IPS-NIHi11 (cell line): ENCODE data around the gene KY.

Experiments
- DNase-seq: peaks from one replicate; pipeline ENCODE4 v3.0.0; 2012; ENCODE audit warnings: mixed read lengths, low spot score

KY gene

GRCh38 chr3:134667956-134668355 is 17.1 kb upstream of the KY start:
- no peak for DNase-seq

- DNase-seq, result no peak
Observed at GRCh38 chr3:134667406-134667805, 16.6 kb upstream of the KY start.

DNA sequence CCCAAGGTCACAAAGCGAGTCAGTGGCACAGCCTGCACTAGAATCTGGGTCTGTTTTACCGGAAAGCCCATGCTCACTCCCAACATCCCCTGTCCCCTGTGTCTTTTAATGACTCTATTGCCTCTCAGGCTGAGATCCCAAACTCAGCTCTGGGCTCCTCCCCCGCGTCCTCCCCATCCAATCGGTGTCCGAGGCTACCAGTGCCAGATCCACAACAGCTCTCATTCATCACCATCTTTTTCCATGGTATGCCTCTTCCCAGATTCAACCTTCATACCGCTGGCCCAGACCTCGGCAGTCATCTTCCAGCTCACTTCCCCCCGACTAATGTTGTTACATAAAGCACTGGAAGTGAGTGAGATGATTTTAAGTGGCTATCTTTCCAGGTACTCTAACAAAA is 16.1 kb upstream of the KY start:
- DNase-seq, result peak; percentile 39

GRCh38 chr3:134666466-134666865 is 15.6 kb upstream of the KY start:
- no peak for DNase-seq

- no peak for DNase-seq
Observed at GRCh38 chr3:134666052-134666451, 15.2 kb upstream of the KY start.

DNA sequence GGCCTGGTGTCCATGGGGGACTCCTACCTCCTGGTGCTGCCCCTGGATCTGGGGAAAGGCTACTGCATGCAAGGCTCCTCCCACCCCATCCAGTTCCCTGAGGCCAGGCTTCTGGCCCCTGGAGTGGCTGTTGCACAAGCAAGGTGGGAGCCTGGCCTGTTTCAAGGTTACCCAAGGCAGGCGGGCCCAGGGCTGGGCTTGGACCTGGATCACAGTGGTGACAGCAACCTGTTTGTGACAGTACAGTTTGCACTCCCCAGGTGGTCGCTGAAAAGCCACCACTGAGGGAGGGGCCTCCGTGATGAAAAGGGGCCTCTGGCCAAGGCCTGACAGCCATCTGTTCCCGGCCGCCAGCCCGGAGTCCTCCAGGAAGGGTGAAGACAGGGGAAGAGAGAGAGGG is 14.4 kb upstream of the KY start:
- DNase-seq, result no peak

- DNase-seq, result no peak
Observed at GRCh38 chr3:134663721-134664456, 13.1 kb upstream of the KY start.

DNA sequence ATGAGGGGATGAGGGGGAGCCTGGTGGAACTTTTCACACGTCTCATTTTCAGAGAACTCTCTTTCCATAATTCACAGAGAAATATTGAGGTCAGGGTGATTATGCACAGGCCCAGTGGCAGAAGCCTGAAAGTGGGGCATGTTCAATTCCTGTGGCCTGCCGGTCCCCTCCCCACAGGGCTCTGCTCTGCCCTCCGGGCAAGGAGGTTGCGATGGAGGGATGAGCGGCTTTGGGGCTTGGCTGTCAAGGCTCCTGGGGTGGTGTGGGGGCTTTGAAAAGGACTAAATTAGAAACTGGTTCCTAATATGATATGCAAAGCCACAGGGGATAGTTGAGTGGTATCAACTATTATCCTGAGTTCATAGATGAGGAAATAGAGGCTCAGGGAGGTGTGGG is 9.2 kb upstream of the KY start:
- DNase-seq, result no peak

GRCh38 chr3:134659391-134660045 is 8.7 kb upstream of the KY start:
- no peak for DNase-seq

- no peak for DNase-seq
Observed at GRCh38 chr3:134658555-134658954, 7.7 kb upstream of the KY start.

DNA sequence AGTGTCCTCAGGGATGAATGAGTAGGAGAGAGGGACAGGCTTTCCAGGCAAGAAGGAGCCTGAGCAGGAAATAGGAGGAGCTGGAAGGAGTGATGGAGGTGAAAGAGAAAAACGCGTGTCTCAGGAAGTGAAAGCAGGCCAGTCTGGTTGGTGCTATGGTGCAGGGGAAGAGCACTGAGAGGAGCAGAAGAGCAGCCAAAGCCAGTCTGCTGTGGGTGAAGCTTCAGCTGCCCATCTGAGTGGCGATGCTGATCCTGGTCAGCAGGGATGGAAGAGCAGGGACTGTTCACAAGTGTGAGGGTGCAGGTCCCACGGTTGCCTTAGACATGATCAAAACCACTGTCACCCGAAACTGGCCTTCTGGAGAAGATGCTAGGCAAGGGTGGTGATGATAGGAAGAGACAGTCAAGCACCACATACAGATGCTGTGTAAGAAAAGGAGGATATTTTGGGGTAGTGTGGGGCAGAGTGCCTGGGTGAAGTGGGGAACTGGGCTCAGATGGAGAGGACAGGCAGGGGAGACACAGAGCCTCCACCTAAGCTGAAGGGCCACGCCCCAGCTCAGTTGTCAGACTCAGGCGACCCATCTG is 5.5 kb upstream of the KY start:
- no peak for DNase-seq

- no peak for DNase-seq
Observed at GRCh38 chr3:134655706-134656105, 4.9 kb upstream of the KY start.

- no peak for DNase-seq
Observed at GRCh38 chr3:134654031-134654430, 3.2 kb upstream of the KY start.

DNA sequence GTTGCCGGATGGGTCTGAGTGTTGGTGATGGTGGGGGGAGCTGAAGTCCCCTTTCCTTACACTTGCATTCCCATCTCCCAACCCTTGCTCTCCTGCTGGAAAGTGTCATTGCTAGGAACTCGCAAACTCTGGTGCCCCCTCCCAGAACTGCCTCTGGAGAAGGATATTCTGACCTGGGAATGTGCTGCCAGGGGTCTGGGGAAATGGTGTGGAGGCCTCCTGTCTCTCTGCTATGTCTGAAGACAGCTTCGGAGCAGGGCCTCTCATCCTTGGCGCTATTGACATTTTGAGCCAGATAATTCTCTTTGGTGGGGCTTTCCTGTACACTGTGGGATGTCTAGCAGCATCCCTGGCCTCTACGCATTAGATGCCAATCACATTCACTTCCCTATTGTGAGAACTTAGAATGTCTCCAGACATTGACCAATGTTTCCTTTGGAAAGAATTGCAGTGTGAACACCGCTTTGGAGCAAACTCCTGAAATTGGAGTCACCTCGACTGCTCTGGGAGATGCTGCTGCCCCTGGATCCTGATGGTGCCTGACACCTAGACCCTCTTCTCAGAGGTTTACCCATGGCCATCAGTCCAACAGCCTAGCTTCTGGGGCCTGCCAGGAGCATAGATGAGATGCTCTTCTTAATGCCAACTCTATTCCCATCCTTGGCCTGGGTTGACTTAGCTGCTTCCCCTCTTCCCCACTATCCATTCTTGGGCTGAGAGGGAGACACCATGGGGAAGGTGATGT is 2.2 kb upstream of the KY start:
- DNase-seq, result no peak

- DNase-seq, result no peak
Observed at GRCh38 chr3:134652409-134652831, 1.6 kb upstream of the KY start.

DNA sequence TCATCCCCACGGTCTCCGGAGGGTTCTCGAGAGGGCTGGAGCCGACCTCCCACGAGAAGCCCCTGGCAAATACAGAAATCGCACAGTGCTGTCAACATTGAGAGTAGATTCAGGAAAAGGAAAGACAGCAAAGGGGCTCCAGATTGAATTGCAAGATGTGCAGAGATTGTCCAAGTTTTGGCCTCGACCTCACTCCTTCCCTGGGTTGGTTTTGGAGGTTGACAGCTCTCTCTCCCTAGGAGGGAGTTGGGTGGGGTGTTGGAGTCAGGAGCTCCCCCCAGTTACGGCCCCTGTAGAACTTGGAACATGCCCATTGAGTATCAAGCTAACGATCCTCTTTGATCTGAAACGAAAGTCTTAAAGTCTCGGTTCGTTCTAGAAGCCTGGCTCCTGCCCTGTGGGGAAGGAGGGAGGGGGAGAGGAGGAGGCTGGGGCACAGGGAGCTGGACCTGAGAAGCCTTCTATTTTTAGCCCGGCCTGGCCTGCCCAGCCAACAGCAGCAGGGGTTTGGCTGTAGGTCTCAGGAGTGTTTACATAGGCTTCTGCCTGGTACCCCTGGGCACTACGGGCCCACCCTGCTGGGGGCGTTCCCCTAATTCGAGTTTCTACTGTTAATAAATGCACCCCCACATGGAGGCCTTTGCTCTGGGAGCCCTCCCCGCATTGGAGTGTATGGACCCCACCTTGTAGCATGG is 672 bp upstream of the KY start:
- peak; percentile 40 for DNase-seq

- DNase-seq, result no peak
Observed at GRCh38 chr3:134649106-134649705, 1.6 kb downstream of the KY start.

DNA sequence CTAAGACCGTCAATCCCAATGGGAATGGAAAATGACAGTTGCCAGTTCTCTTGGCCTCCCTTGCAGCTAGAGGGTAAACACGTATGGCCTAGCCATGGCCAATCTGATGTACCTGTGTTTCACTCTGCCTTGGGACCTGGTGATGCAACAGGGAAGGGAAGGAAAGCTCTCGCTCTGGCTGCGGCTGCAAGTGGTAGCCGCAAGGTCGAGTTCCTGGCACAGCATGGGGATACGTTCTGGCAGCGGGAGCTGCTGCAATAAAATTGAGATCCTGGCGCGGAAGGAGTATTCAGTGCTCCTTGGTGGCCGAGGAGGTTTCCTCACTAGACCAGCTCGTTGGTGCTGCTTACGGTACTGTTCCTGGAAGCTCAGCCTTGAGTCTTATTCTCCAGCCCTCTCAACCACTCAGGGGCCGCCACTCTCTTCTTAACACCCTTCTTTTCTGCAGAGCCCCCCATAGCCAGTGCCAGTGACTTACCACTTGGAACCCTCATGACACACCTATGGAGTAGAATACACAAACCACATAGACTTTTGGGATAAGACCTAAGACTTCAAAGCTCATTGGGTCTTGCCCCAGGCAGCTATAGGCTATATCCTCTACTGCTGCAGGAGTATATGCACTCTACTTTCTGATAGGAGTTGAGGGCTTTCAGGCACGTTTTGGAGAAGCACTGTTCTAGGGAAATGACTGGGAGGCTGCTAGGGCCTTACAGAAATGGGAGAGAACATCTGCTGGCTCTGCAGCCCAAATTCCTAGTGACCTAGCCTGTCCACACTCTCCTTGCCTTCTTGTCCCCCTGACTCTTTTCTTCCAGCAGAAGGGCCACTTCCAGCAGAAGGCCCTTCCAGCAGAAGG is 2.7 kb downstream of the KY start:
- no peak for DNase-seq

- DNase-seq, result no peak
Observed at GRCh38 chr3:134646086-134646485, 4.7 kb downstream of the KY start.

- no peak for DNase-seq
Observed at GRCh38 chr3:134645515-134645914, 5.3 kb downstream of the KY start.
